HepG2 (cell line): ENCODE results near the gene PPP1CA.
A peak's percentile ranks its signal among the peaks of the same experiment; 100 is the strongest.
"Not testable (repeated sequence)": the region's sequence is repeated elsewhere in the genome, so short reads cannot be mapped to it uniquely, and the experiment has no call there.

Experiments used
- CAMTA2 ChIP-seq: sonication (generic); formaldehyde crosslinking; IDR thresholded peaks from 2 replicates; pipeline ENCODE4 v1.4.0; 2020; ENCODE audit warnings: mild to moderate bottlenecking, missing genetic modification reagents, borderline replicate concordance
- CHD4 ChIP-seq: fragments of 200-600 bp; sonication (generic); IDR thresholded peaks from 2 replicates; pipeline ENCODE4 v1.7.0; 2017; ENCODE audit warnings: mild to moderate bottlenecking, low read length, borderline replicate concordance
- CTCF ChIP-seq: sonication (generic); formaldehyde crosslinking; IDR thresholded peaks from 2 replicates; pipeline ENCODE4 v1.5.0; 2020; ENCODE audit warnings: mild to moderate bottlenecking, missing genetic modification reagents, moderate library complexity
- EP300 ChIP-seq, 3 experiments: sonication (generic) in 1 of 3; formaldehyde crosslinking in 1 of 3; IDR thresholded peaks; 2 replicates each; pipeline versions ENCODE4 v1.5.1 to v1.6.1; 2011 to 2020; ENCODE audit warnings: low read depth in 2 of 3, low read length in 2 of 3, borderline replicate concordance in 1 of 3, improper control_type of control experiment in 1 of 3, mild to moderate bottlenecking in 1 of 3, missing genetic modification reagents in 1 of 3, moderate library complexity in 1 of 3
- GABPA ChIP-seq, 2 experiments: IDR thresholded peaks; 2 replicates each; pipeline ENCODE4 v1.6.1; 2011 to 2016; ENCODE audit warnings: low read depth in 2 of 2, low read length in 1 of 2, missing biosample characterization in 1 of 2, missing genetic modification characterization in 1 of 2
- HDAC6 ChIP-seq: fragments of 200-600 bp; sonication (generic); IDR thresholded peaks from 2 replicates; pipeline ENCODE4 v1.7.0; 2017; ENCODE audit warnings: mild to moderate bottlenecking, antibody characterized with exemption, low read length, low read depth
- POLR2AphosphoS5 ChIP-seq: IDR thresholded peaks from 2 replicates; pipeline ENCODE4 v1.6.1; 2012; ENCODE audit warnings: low read depth, low read length
- RFXAP ChIP-seq: sonication (generic); formaldehyde crosslinking; IDR thresholded peaks from 2 replicates; pipeline ENCODE4 v1.4.0; 2020; ENCODE audit warnings: missing genetic modification reagents, borderline replicate concordance
- SOX6 ChIP-seq, 2 experiments: fragments of 450-650 bp in 1 of 2; sonication (generic) in 1 of 2; formaldehyde crosslinking in 1 of 2; IDR thresholded peaks; 2 replicates each; pipeline versions ENCODE4 v1.4.0 to v1.6.1; 2017 to 2020; ENCODE audit warnings: antibody characterized with exemption in 1 of 2, mild to moderate bottlenecking in 1 of 2, missing genetic modification reagents in 1 of 2
- TAF1 ChIP-seq: sonication (generic); formaldehyde crosslinking; IDR thresholded peaks from 2 replicates; pipeline ENCODE4 v1.4.0; 2020; ENCODE audit warnings: missing genetic modification reagents
- XRCC5 ChIP-seq: fragments of 200-400 bp; formaldehyde crosslinking; optimal IDR thresholded peaks from 2 replicates; pipeline ENCODE3; 2017; ENCODE audit warnings: mild to moderate bottlenecking, low read length
- ZNF282 ChIP-seq: fragments of 450-650 bp; IDR thresholded peaks from 2 replicates; pipeline ENCODE4 v1.6.1; 2018; ENCODE audit not compliant: partially characterized antibody
- ZNF83 ChIP-seq: sonication (generic); formaldehyde crosslinking; IDR thresholded peaks from 2 replicates; pipeline ENCODE4 v1.4.0; 2020; ENCODE audit warnings: missing genetic modification reagents, mild to moderate bottlenecking, borderline replicate concordance
- TF ChIP-seq, protein P1 (sequence below): sonication (generic); formaldehyde crosslinking; IDR thresholded peaks from 2 replicates; pipeline ENCODE4 v1.4.0; 2020; ENCODE audit warnings: missing genetic modification reagents

DNA sequence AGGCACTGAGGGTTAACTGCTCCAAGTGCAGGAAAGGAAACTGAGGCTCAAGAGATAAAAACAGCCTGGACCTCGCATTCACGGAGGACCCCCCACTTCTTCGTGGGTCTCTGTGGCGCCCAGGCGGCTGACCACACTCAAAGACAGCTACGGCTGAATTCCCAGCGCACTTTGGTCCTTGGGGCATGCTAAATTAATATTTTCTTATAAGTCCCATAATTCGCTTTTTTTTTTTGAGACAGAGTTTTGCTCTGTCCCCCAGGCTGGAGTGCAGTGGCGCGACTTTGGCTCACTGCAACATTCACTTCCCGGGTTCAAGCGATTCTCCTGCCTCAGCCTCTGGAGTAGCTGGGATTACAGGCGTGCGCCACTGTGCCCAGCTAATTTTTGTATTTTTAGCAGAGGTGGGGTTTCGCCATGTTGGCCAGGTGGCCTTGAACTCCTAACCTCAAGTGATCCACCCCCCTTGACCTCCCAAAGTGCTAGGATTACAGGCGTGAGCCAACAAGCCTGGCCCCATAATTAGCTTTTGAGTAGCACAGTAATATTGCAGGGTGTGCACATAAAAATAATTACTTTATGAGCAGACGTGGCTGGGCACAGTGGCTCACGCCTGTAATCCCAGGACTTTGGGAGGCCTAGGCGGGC is 658 bp upstream of the PPP1CA start:
- not testable (repeated sequence) for TF ChIP-seq XRCC5; POLR2AphosphoS5; ZNF83 (CRISPR knock-in tag); CTCF (CRISPR knock-in tag); CHD4; EP300 (IDR thresholded peaks at IDR 0.05; ENCODE audit: low read depth in 2 of 2, low read length in 2 of 2); EP300 (CRISPR knock-in tag; IDR thresholded peaks at IDR 0.05; ENCODE audit: borderline replicate concordance); ZNF282; GABPA (IDR thresholded peaks at IDR 0.05; ENCODE audit: low read depth, low read length); GABPA (CRISPR knock-in tag; IDR thresholded peaks at IDR 0.05; ENCODE audit: low read depth); CAMTA2 (CRISPR knock-in tag); HDAC6; RFXAP (CRISPR knock-in tag); SOX6 (IDR thresholded peaks at IDR 0.05); SOX6 (CRISPR knock-in tag; IDR thresholded peaks at IDR 0.05)
- 0 out of 2 replicates have a peak, but pooled peaks have one; percentile 31 for TF ChIP-seq TAF1 (CRISPR knock-in tag)
- TF ChIP-seq, protein P1, sequence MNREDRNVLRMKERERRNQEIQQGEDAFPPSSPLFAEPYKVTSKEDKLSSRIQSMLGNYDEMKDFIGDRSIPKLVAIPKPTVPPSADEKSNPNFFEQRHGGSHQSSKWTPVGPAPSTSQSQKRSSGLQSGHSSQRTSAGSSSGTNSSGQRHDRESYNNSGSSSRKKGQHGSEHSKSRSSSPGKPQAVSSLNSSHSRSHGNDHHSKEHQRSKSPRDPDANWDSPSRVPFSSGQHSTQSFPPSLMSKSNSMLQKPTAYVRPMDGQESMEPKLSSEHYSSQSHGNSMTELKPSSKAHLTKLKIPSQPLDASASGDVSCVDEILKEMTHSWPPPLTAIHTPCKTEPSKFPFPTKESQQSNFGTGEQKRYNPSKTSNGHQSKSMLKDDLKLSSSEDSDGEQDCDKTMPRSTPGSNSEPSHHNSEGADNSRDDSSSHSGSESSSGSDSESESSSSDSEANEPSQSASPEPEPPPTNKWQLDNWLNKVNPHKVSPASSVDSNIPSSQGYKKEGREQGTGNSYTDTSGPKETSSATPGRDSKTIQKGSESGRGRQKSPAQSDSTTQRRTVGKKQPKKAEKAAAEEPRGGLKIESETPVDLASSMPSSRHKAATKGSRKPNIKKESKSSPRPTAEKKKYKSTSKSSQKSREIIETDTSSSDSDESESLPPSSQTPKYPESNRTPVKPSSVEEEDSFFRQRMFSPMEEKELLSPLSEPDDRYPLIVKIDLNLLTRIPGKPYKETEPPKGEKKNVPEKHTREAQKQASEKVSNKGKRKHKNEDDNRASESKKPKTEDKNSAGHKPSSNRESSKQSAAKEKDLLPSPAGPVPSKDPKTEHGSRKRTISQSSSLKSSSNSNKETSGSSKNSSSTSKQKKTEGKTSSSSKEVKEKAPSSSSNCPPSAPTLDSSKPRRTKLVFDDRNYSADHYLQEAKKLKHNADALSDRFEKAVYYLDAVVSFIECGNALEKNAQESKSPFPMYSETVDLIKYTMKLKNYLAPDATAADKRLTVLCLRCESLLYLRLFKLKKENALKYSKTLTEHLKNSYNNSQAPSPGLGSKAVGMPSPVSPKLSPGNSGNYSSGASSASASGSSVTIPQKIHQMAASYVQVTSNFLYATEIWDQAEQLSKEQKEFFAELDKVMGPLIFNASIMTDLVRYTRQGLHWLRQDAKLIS (CRISPR knock-in tag), result not testable (repeated sequence)
